GM23338 (cell line): ENCODE data around the gene HARBI1. TPM values are rescaled to one million over a fixed set of nuclear protein-coding genes. Genes with fewer than 3 reads are reported as not detected.

Experiments used
- ATAC-seq: fragments of 200-7000 bp; cut with Tn5 transposase; 3 replicates; pipeline ENCODE4 v1.9.1; 2020
- DNase-seq: peaks from one replicate; pipeline ENCODE4 v3.0.0-alpha.2; 2015; ENCODE audit warnings: low spot score
- H2AFZ ChIP-seq: fragments of 200-600 bp; sonication (generic); 2 replicates; pipeline ENCODE4 v1.8.0; 2016; ENCODE audit warnings: antibody characterized with exemption, mild to moderate bottlenecking, moderate library complexity
- H3F3A ChIP-seq: fragments of 200-600 bp; sonication (generic); replicated peaks from 2 replicates; pipeline ENCODE4 v1.8.0; 2017; ENCODE audit warnings: antibody characterized with exemption, mixed run types, low read depth
- H3K27ac ChIP-seq: fragments of 200-600 bp; sonication (generic); 2 replicates; pipeline ENCODE4 v1.6.1; 2016; ENCODE audit warnings: low read depth
- H3K27me3 ChIP-seq: fragments of 200-600 bp; sonication (generic); 2 replicates; pipeline ENCODE4 v1.8.0; 2016; ENCODE audit warnings: mild to moderate bottlenecking, mixed run types, moderate library complexity; ENCODE audit not compliant: insufficient read depth
- H3K36me3 ChIP-seq: fragments of 200-600 bp; sonication (generic); 2 replicates; pipeline ENCODE4 v1.8.0; 2016; ENCODE audit warnings: mild to moderate bottlenecking; ENCODE audit not compliant: insufficient read depth
- H3K4me1 ChIP-seq: fragments of 200-600 bp; sonication (generic); 2 replicates; pipeline ENCODE4 v1.8.0; 2016; ENCODE audit warnings: mild to moderate bottlenecking, moderate library complexity; ENCODE audit not compliant: insufficient read depth
- H3K4me2 ChIP-seq: fragments of 200-600 bp; sonication (generic); 2 replicates; pipeline ENCODE4 v1.7.1; 2017; ENCODE audit warnings: mixed run types
- H3K4me3 ChIP-seq: fragments of 200-600 bp; sonication (generic); 2 replicates; pipeline ENCODE4 v1.6.1; 2016; ENCODE audit warnings: mixed run types
- H3K79me2 ChIP-seq: fragments of 200-600 bp; sonication (generic); replicated peaks from 2 replicates; pipeline ENCODE4 v1.8.0; 2017; ENCODE audit warnings: mild to moderate bottlenecking; ENCODE audit not compliant: insufficient read depth
- H3K9me2 ChIP-seq: fragments of 200-600 bp; sonication (generic); 2 replicates; pipeline ENCODE4 v1.8.0; 2017; ENCODE audit not compliant: insufficient read depth
- H4K20me1 ChIP-seq: fragments of 200-600 bp; sonication (generic); replicated peaks from 2 replicates; pipeline ENCODE4 v1.8.0; 2017; ENCODE audit warnings: mild to moderate bottlenecking; ENCODE audit not compliant: insufficient read depth
- H3K27ac Mint-ChIP-seq: 2 replicates; pipeline ENCODE4 v1.8.0; 2020; ENCODE audit warnings: inconsistent platforms, mild to moderate bottlenecking, moderate library complexity, mixed read lengths
- H3K27me3 Mint-ChIP-seq: 3 replicates; pipeline ENCODE4 v1.8.0; 2022; ENCODE audit warnings: low read depth, mild to moderate bottlenecking, moderate library complexity, mixed read lengths, inconsistent platforms; ENCODE audit not compliant: insufficient read depth, poor library complexity
- H3K36me3 Mint-ChIP-seq: 3 replicates; pipeline ENCODE4 v1.8.0; 2021; ENCODE audit warnings: low read depth, mild to moderate bottlenecking, inconsistent platforms, moderate library complexity, mixed read lengths
- H3K4me1 Mint-ChIP-seq: 3 replicates; pipeline ENCODE4 v1.8.0; 2020; ENCODE audit warnings: mild to moderate bottlenecking, inconsistent platforms, mixed read lengths
- H3K4me3 Mint-ChIP-seq: 3 replicates; pipeline ENCODE4 v1.8.0; 2021; ENCODE audit warnings: moderate library complexity, mild to moderate bottlenecking, inconsistent platforms, mixed read lengths
- H3K9me3 Mint-ChIP-seq: 3 replicates; pipeline ENCODE4 v1.8.0; 2020; ENCODE audit warnings: moderate library complexity, mild to moderate bottlenecking, inconsistent platforms, mixed read lengths
- CREB1 ChIP-seq: fragments of 250-450 bp; sonication (Bioruptor Pico); IDR thresholded peaks from 2 replicates; pipeline ENCODE4 v1.5.0; 2020; ENCODE audit warnings: low read depth, mild to moderate bottlenecking, moderate library complexity
- NANOG ChIP-seq: IDR thresholded peaks from 2 replicates; pipeline ENCODE4 v1.6.1; 2016; ENCODE audit warnings: antibody characterized with exemption, borderline replicate concordance
- POLR2AphosphoS5 ChIP-seq: IDR thresholded peaks from 2 replicates; pipeline ENCODE4 v1.6.1; 2016; ENCODE audit warnings: antibody characterized with exemption, low read depth
- ZNF331 ChIP-seq: fragments of 250-450 bp; sonication (Bioruptor Pico); IDR thresholded peaks from 2 replicates; pipeline ENCODE4 v1.5.0; 2020; ENCODE audit warnings: low read depth, mild to moderate bottlenecking, moderate library complexity
- ZNF462 ChIP-seq: fragments of 250-450 bp; sonication (Bioruptor Pico); IDR thresholded peaks from 2 replicates; pipeline ENCODE4 v1.5.0; 2020; ENCODE audit warnings: mild to moderate bottlenecking, moderate library complexity
- polyA plus RNA-seq: library from polyadenylated mRNA; unstranded; fragments of >200 nt; fragmentation: Nextera tagmentation; extraction: Ambion mirVana; gene quantifications from 2 replicates; pipeline ENCODE4 v1.2.1, GENCODE V29; 2016
- total RNA-seq: library from RNA; depleted of rRNA; stranded (reverse); fragments of >200 nt; shearing (Covaris generic); gene quantifications from 2 replicates; pipeline ENCODE4 v1.2.3, GENCODE V29; 2014
- TF ChIP-seq, protein P1 (sequence below): IDR thresholded peaks from one replicate; pipeline ENCODE4 v1.6.1; 2018; ENCODE audit warnings: antibody characterized with exemption; ENCODE audit not compliant: unreplicated experiment
- TF ChIP-seq, protein P2 (sequence below): IDR thresholded peaks from 2 replicates; pipeline ENCODE4 v1.6.1; 2016; ENCODE audit warnings: antibody characterized with exemption

The HARBI1 gene
- total and polyA plus RNA-seq, 2 experiments from 2014 or later = 4.2 to 6.5 TPM

GRCh38 chr11:46594374-46594700 is 22.7 kb downstream of the HARBI1 start (continued):
- TF ChIP-seq, protein P1, sequence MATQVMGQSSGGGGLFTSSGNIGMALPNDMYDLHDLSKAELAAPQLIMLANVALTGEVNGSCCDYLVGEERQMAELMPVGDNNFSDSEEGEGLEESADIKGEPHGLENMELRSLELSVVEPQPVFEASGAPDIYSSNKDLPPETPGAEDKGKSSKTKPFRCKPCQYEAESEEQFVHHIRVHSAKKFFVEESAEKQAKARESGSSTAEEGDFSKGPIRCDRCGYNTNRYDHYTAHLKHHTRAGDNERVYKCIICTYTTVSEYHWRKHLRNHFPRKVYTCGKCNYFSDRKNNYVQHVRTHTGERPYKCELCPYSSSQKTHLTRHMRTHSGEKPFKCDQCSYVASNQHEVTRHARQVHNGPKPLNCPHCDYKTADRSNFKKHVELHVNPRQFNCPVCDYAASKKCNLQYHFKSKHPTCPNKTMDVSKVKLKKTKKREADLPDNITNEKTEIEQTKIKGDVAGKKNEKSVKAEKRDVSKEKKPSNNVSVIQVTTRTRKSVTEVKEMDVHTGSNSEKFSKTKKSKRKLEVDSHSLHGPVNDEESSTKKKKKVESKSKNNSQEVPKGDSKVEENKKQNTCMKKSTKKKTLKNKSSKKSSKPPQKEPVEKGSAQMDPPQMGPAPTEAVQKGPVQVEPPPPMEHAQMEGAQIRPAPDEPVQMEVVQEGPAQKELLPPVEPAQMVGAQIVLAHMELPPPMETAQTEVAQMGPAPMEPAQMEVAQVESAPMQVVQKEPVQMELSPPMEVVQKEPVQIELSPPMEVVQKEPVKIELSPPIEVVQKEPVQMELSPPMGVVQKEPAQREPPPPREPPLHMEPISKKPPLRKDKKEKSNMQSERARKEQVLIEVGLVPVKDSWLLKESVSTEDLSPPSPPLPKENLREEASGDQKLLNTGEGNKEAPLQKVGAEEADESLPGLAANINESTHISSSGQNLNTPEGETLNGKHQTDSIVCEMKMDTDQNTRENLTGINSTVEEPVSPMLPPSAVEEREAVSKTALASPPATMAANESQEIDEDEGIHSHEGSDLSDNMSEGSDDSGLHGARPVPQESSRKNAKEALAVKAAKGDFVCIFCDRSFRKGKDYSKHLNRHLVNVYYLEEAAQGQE = no peak

DNA sequence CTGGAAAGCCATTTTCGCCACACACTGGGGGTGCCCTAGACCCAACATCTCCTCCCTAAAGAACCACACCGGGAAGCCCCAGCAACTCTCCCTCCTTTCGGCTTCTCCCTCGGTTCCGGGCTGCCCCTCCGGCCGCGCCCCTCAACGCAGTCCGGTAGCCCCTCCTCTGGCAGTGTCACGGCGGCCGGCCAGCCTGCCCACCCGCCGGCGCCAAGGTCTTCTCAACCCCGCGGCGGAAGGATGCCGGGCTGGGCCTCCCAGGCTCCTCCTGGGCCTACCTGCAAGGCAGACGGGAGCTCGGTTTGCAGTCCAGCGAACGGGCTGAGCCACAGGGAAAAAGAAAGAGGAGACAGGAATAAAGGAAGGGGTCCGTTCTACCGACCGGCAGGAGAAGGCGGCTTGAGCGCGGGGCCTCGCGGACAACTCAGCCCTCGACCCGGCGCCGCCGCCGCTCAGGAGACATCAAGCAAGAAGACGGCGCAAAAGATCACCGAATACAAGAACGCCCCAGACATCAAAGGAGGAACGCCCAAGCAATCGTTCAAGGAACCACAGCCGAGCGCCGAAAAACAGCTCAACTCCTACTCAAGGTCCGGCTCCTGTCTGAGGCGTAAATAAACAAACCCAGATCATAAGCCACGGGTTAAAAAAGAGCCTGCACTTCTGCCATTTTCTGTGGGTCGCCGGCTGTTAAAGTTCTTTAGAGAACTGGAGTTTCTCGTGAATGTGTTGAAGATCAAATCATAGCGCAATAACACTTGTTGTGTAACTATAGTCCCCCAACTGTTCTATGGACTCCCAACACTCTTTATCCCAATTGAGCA is 23.3 kb downstream of the HARBI1 start, which contains the start of gene AMBRA1:
Gene AMBRA1 (minus strand): TSS at position 474 of the 824 bp plus-strand sequence. CDS start 45,643 bp downstream, outside the sequence.
- Histone ChIP-seq H3K4me1 (peaks cover 12% of the 10 kb centered on the region), H3K9me2 (no peaks in the 10 kb centered on the region), H3K36me3 (no peaks in the 10 kb centered on the region), H3K27ac (peak within 1 kb of the TSS; percentile 61), H3K27me3 (no peaks in the 10 kb centered on the region), H4K20me1 (peaks cover 32% of the 10 kb centered on the region), H3K4me3 (peak within 1 kb of the TSS; percentile 97), H2AFZ (peak within 1 kb of the TSS; percentile 88), H3K4me2 (peak within 1 kb of the TSS; percentile 98), H3F3A (peaks cover 7% of the 10 kb centered on the region; the same call in 1 of the 2 replicates), H3K79me2 (peaks cover 50% of the 10 kb centered on the region)
- TF ChIP-seq, protein P1 = no peak
- no peak for TF ChIP-seq NANOG
- TF ChIP-seq ZNF462 (CRISPR knock-in tag) = no peak
- 0 out of 2 replicates have a peak, but pooled peaks have one; percentile 42 for TF ChIP-seq CREB1 (CRISPR knock-in tag)
- TF ChIP-seq, protein P2, sequence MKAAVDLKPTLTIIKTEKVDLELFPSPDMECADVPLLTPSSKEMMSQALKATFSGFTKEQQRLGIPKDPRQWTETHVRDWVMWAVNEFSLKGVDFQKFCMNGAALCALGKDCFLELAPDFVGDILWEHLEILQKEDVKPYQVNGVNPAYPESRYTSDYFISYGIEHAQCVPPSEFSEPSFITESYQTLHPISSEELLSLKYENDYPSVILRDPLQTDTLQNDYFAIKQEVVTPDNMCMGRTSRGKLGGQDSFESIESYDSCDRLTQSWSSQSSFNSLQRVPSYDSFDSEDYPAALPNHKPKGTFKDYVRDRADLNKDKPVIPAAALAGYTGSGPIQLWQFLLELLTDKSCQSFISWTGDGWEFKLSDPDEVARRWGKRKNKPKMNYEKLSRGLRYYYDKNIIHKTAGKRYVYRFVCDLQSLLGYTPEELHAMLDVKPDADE = peak; percentile 83
- no peak for TF ChIP-seq ZNF331 (CRISPR knock-in tag)
- peak; percentile 81 for TF ChIP-seq POLR2AphosphoS5
- H3K27me3 Mint-ChIP-seq = peaks cover 11% of the 10 kb centered on the region
- H3K9me3 Mint-ChIP-seq = no peaks in the 10 kb centered on the region
- H3K27ac Mint-ChIP-seq = peak within 1 kb of the TSS; percentile 96
- no peaks in the 10 kb centered on the region for H3K36me3 Mint-ChIP-seq
- ATAC-seq (peak; percentile 91), DNase-seq (peak; percentile 97)
- peaks cover 18% of the 10 kb centered on the region; the same call in 2 of the 3 replicates for H3K4me1 Mint-ChIP-seq
- peak within 1 kb of the TSS; percentile 94 for H3K4me3 Mint-ChIP-seq
